WI38 (cell line): ENCODE data around the gene FST.

ENCODE experiments used
- H3K4me3 ChIP-seq: 2 replicates; pipeline ENCODE4 v1.5.1; 2011; ENCODE audit warnings: low read depth, mild to moderate bottlenecking, control low read depth, low read length
- TF ChIP-seq, protein P1 (sequence below): IDR thresholded peaks from 2 replicates; pipeline ENCODE4 v1.5.1; 2012; ENCODE audit warnings: low read depth, mild to moderate bottlenecking, control low read depth, low read length

Gene FST

DNA sequence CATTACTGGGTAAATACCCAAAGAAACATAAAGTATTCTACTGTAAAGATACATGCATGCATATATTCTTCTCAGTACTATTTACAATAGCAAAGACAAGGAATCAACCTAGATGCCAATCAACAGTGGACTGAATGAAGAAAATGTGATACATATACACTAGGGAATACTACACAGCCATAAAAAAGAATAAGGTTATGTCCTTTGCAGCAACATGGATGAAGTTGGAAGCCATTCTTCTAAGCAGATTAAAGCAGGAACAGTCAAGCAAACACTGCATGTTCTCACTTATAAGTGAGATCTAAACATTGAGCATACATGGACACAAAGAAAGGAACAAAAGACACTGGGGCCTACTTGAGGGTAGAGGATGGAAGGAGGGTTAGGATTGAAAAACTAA is 40.4 kb downstream of the FST start:
- TF ChIP-seq, protein P1, sequence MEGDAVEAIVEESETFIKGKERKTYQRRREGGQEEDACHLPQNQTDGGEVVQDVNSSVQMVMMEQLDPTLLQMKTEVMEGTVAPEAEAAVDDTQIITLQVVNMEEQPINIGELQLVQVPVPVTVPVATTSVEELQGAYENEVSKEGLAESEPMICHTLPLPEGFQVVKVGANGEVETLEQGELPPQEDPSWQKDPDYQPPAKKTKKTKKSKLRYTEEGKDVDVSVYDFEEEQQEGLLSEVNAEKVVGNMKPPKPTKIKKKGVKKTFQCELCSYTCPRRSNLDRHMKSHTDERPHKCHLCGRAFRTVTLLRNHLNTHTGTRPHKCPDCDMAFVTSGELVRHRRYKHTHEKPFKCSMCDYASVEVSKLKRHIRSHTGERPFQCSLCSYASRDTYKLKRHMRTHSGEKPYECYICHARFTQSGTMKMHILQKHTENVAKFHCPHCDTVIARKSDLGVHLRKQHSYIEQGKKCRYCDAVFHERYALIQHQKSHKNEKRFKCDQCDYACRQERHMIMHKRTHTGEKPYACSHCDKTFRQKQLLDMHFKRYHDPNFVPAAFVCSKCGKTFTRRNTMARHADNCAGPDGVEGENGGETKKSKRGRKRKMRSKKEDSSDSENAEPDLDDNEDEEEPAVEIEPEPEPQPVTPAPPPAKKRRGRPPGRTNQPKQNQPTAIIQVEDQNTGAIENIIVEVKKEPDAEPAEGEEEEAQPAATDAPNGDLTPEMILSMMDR: no peak
- H3K4me3 ChIP-seq: no peak overlapping the region
